CD4-positive, alpha-beta T cell (primary cell): ENCODE data around the gene PAX1. TPM values are rescaled to one million over a fixed set of nuclear protein-coding genes. Genes with fewer than 3 reads are reported as not detected.

Experiments used
- ATAC-seq: fragments of 200-7000 bp; cut with Tn5 transposase; one replicate; pipeline ENCODE4 v1.10.0; 2022; ENCODE audit warnings: mild to moderate bottlenecking; ENCODE audit not compliant: poor library complexity
- CTCF ChIA-PET: fragments of 350-600 bp; sonication (Branson Sonifier 250); formaldehyde crosslinking; loops from one replicate; lab custom pipeline; 2021; ENCODE audit warnings: antibody characterized with exemption, inconsistent platforms; lab: Charles Lee
- POLR2A ChIA-PET: fragments of 350-600 bp; sonication (Branson Sonifier 250); formaldehyde crosslinking; loops from one replicate; lab custom pipeline; 2021; ENCODE audit warnings: antibody characterized with exemption, inconsistent platforms; lab: Charles Lee
- DNase-seq, 14 experiments: peaks; one replicate each; pipeline ENCODE4 v3.0.0-alpha.2; 2013 to 2020; ENCODE audit warnings: mixed read lengths in 2 of 14
- H3K27ac ChIP-seq, 2 donors: one replicate each; pipeline versions ENCODE4 v1.5.1 to v1.7.0; 2013; ENCODE audit warnings: low read length in 2 of 2, low read depth in 1 of 2, mild to moderate bottlenecking in 1 of 2
- H3K27me3 ChIP-seq, 2 experiments: 1 replicate in 1 of 2; 2 replicates in 1 of 2; pipeline versions ENCODE4 v1.6.1 to v1.7.0; 2013; ENCODE audit warnings: low read length in 2 of 2, control low read depth in 1 of 2, mild to moderate bottlenecking in 1 of 2, moderate library complexity in 1 of 2; ENCODE audit not compliant: insufficient read depth in 2 of 2, control insufficient read depth in 1 of 2
- H3K36me3 ChIP-seq: one replicate; pipeline ENCODE4 v1.6.1; 2013; ENCODE audit warnings: low read length, control low read depth; ENCODE audit not compliant: insufficient read depth
- H3K4me1 ChIP-seq: one replicate; pipeline ENCODE4 v1.6.1; 2013; ENCODE audit warnings: low read length, control low read depth; ENCODE audit not compliant: insufficient read depth
- H3K4me3 ChIP-seq: one replicate; pipeline ENCODE4 v1.5.1; 2013; ENCODE audit warnings: mild to moderate bottlenecking, low read length, moderate library complexity
- H3K9me3 ChIP-seq, 2 experiments: 1 replicate in 1 of 2; 2 replicates in 1 of 2; pipeline versions ENCODE4 v1.6.1 to v1.7.0; 2013; ENCODE audit warnings: low read length in 2 of 2, mild to moderate bottlenecking in 2 of 2, control low read depth in 1 of 2, moderate library complexity in 1 of 2; ENCODE audit not compliant: control insufficient read depth in 1 of 2, insufficient read depth in 1 of 2
- H3K27ac Mint-ChIP-seq: one replicate; pipeline ENCODE4 v1.8.0; 2020; ENCODE audit warnings: mixed read lengths
- H3K27me3 Mint-ChIP-seq: one replicate; pipeline ENCODE4 v1.8.0; 2021; ENCODE audit warnings: mixed read lengths
- H3K36me3 Mint-ChIP-seq: one replicate; pipeline ENCODE4 v1.8.0; 2021; ENCODE audit warnings: low read depth, mixed read lengths
- H3K4me1 Mint-ChIP-seq: one replicate; pipeline ENCODE4 v1.8.0; 2021; ENCODE audit warnings: low read depth, mixed read lengths
- H3K4me3 Mint-ChIP-seq: one replicate; pipeline ENCODE4 v1.8.0; 2020; ENCODE audit warnings: mild to moderate bottlenecking, mixed read lengths
- H3K9me3 Mint-ChIP-seq: one replicate; pipeline ENCODE4 v1.8.0; 2020; ENCODE audit warnings: mixed read lengths
- CTCF ChIP-seq: fragments of 200-600 bp; IDR thresholded peaks from one replicate; pipeline ENCODE4 v1.8.0; 2022; ENCODE audit warnings: antibody characterized with exemption, mild to moderate bottlenecking
- intact Hi-C, 2 experiments: fragments of 100-400 bp; cut with DNase I in 1 of 2; cut with micrococcal nuclease in 1 of 2; formaldehyde crosslinking; loops; one replicate each; pipeline versions ENCODE4 v1.15.1 to v1.9.0; 2023 to 2025; cut with DNase I, micrococcal nuclease
- total RNA-seq, 174 experiments: library from RNA in 2 of 174; stranded (reverse) in 2 of 174; gene quantifications; one replicate each; pipeline ENCODE4 v1.2.3 and lab custom pipeline; 2021 to 2026

PAX1 gene
- total RNA-seq, 2 experiments from 2014 or later = not detected

GRCh38 chr20:21698494-21699215 is 6.8 kb upstream of the PAX1 start:
- Mint-ChIP-seq H3K27me3 (peaks cover 87% of the 10 kb centered on the region), H3K36me3 (no peaks in the 10 kb centered on the region), H3K4me1 (no peaks in the 10 kb centered on the region), H3K9me3 (no peaks in the 10 kb centered on the region), H3K27ac (no peak overlapping the region), H3K4me3 (no peak overlapping the region)
- ChIA-PET CTCF (no interaction called here), POLR2A (no interaction called here)
- no peak overlapping the region for H3K4me3 ChIP-seq
- no peaks in the 10 kb centered on the region for H3K36me3 ChIP-seq
- DNase-seq (no peak), ATAC-seq (no peak)
- peaks cover 0 to 18% of the 10 kb centered on the region in 2 experiments for H3K9me3 ChIP-seq
- H3K27ac ChIP-seq = no peak overlapping the region
- no peaks in the 10 kb centered on the region for H3K4me1 ChIP-seq
- no peak for TF ChIP-seq CTCF
- H3K27me3 ChIP-seq = peaks cover 35 to 64% of the 10 kb centered on the region in 2 experiments
- intact Hi-C loops = no loop called here

- Histone ChIP-seq H3K4me1 (no peaks in the 10 kb centered on the region), H3K27me3 (peaks cover 40 to 66% of the 10 kb centered on the region in 2 experiments), H3K4me3 (no peak overlapping the region), H3K27ac (no peak overlapping the region), H3K36me3 (no peaks in the 10 kb centered on the region), H3K9me3 (peaks cover 0 to 18% of the 10 kb centered on the region in 2 experiments)
- Mint-ChIP-seq H3K27ac (no peak overlapping the region), H3K27me3 (peaks cover 88% of the 10 kb centered on the region), H3K4me3 (no peak overlapping the region), H3K36me3 (no peaks in the 10 kb centered on the region), H3K9me3 (no peaks in the 10 kb centered on the region), H3K4me1 (no peaks in the 10 kb centered on the region)
- DNase-seq (no peak), ATAC-seq (no peak)
- no peak for TF ChIP-seq CTCF
- CTCF ChIA-PET = no interaction called here
- POLR2A ChIA-PET = no interaction called here
- intact Hi-C loops = no loop called here
These were observed 6.3 kb upstream of the PAX1 start for GRCh38 chr20:21699216-21699508.

GRCh38 chr20:21701171-21701876 is 4.1 kb upstream of the PAX1 start:
- no peak for TF ChIP-seq CTCF
- ChIA-PET CTCF (no interaction called here), POLR2A (no interaction called here)
- DNase-seq (no peak), ATAC-seq (no peak)
- H3K4me3 Mint-ChIP-seq = no peak overlapping the region
- no peak overlapping the region for H3K27ac Mint-ChIP-seq
- Histone ChIP-seq H3K4me3 (no peak overlapping the region), H3K36me3 (no peaks in the 10 kb centered on the region), H3K4me1 (no peaks in the 10 kb centered on the region), H3K27me3 (peaks cover 50 to 81% of the 10 kb centered on the region in 2 experiments), H3K9me3 (peaks cover 0 to 23% of the 10 kb centered on the region in 2 experiments), H3K27ac (no peak overlapping the region)
- intact Hi-C loops = no loop called here
- H3K4me1 Mint-ChIP-seq = no peaks in the 10 kb centered on the region
- H3K9me3 Mint-ChIP-seq = no peaks in the 10 kb centered on the region
- H3K27me3 Mint-ChIP-seq = peaks cover 87% of the 10 kb centered on the region
- no peaks in the 10 kb centered on the region for H3K36me3 Mint-ChIP-seq
